ENCODE measurements around the gene IGLL1.
"Not testable (repeated sequence)": the region's sequence is repeated elsewhere in the genome, so short reads cannot be mapped to it uniquely, and the experiment has no call there.

The IGLL1 gene

DNA sequence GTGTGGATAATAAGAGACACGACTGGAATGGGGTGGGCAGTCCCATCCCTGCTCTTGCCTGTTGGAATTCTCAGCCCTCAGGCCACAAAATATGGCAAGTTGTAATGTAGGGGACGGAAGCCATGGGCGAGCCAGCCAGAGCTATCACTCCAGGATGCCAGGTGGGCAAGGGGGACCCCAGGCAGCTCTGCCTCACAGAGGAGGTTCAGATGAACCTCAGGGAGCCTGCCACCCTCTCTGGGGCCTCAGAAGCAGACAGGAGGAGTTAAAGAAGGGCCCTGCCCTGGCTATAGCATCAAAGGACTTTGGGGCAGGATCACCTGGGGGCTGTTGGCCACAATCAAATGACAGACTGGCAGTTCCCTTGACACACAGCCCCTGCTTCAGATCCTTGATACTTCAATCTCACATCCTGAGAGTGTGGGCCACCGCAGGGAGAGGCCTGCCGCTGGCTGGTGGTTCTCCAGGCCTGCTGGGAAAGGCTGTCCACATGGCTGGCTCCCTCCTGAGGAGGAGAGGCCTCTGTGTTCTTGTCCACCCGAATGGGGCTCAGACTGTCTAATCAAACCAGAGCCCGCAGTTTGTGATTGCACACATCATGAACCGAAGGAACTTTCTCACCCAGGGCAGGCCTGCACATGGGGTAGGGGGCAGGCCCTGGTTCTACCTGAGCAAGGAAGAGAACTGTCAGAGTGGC, 31.4 kb downstream of the IGLL1 start:
- TF ChIP-seq, protein P1, sequence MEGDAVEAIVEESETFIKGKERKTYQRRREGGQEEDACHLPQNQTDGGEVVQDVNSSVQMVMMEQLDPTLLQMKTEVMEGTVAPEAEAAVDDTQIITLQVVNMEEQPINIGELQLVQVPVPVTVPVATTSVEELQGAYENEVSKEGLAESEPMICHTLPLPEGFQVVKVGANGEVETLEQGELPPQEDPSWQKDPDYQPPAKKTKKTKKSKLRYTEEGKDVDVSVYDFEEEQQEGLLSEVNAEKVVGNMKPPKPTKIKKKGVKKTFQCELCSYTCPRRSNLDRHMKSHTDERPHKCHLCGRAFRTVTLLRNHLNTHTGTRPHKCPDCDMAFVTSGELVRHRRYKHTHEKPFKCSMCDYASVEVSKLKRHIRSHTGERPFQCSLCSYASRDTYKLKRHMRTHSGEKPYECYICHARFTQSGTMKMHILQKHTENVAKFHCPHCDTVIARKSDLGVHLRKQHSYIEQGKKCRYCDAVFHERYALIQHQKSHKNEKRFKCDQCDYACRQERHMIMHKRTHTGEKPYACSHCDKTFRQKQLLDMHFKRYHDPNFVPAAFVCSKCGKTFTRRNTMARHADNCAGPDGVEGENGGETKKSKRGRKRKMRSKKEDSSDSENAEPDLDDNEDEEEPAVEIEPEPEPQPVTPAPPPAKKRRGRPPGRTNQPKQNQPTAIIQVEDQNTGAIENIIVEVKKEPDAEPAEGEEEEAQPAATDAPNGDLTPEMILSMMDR (IDR thresholded peaks at IDR 0.05; ENCODE audit: extremely low read depth, insufficient read depth, missing control alignments) = no peak
- in situ Hi-C loops (cut with MboI; ENCODE audit: low pct_unique_long_range_greater_than_20kb, low sequenced_read_pairs, unreplicated experiment) = no loop called here
- no peak for DNase-seq (ENCODE audit: low spot score)

DNA sequence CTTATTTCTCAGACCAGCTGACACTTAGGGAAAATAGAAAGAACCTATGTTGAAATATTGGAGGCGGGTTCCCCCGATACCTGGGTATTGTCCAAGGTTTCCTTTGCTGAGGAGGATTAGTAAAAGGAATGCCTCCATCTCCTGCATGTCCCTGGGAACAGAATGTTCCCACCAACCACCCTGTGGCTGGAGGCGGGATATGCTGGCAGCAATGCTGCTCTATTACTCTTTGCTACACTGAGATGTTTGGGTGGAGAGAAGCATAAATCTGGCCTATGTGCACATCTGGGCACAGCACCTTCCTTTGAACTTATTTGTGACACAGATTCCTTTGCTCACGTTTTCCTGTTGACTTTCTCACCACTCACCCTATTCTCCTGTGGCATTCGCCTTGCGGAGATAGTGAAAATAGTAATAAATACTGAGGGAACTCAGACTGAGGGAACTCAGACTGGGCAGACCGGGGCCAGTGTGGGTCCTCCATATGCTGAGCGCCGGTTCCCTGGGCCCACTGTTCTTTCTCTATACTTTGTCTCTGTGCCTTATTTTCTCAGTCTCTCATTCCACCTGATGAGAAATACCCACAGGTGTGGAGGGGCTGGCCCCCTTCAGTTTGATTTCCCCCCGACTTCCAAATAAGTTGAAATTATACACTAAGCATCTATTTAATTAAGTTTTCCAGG, 32.1 kb downstream of the IGLL1 start:
- in situ Hi-C loops (cut with MboI; ENCODE audit: low pct_unique_long_range_greater_than_20kb, low sequenced_read_pairs, unreplicated experiment) = no loop called here
- TF ChIP-seq, protein P1 (IDR thresholded peaks at IDR 0.05; ENCODE audit: extremely low read depth, insufficient read depth, missing control alignments) = no peak
- DNase-seq (ENCODE audit: low spot score) = no peak

DNA sequence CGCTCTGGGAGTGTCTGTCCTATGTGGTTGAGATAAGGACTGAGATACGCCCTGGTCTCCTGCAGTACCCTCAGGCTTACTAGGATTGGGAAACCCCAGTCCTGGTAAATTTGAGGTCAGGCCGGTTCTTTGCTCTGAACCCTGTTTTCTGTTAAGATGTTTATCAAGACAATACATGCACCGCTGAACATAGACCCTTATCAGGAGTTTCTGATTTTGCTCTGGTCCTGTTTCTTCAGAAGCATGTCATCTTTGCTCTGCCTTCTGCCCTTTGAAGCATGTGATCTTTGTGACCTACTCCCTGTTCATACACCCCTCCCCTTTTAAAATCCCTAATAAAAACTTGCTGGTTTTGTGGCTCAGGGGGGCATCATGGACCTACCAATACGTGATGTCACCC, 32.7 kb downstream of the IGLL1 start:
- DNase-seq (ENCODE audit: low spot score); in situ Hi-C loops (cut with MboI; ENCODE audit: low pct_unique_long_range_greater_than_20kb, low sequenced_read_pairs, unreplicated experiment): not testable (repeated sequence)

DNA sequence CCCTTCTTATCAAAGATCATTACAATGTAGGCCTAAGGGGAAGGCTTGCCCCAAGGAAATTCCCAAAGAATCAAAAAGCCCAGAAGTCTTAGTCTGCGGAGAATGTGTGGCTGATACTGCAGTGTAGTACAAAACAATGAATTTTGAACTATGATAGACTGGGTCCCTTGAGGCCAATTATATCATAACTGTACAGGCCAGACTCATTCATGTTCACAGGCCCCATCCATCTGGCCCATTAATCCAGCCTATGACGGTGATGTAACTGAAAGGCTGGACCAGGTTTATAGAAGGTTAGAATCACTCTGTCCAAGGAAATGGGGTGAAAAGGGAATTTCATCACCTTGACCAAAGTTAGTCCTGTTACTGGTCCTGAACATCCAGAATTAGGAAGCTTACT, 35.2 kb downstream of the IGLL1 start:
- in situ Hi-C loops (cut with MboI; ENCODE audit: low pct_unique_long_range_greater_than_20kb, low sequenced_read_pairs, unreplicated experiment) = no loop called here
- no peak for DNase-seq (ENCODE audit: low spot score)
- TF ChIP-seq, protein P1 (IDR thresholded peaks at IDR 0.05; ENCODE audit: extremely low read depth, insufficient read depth, missing control alignments) = no peak

DNA sequence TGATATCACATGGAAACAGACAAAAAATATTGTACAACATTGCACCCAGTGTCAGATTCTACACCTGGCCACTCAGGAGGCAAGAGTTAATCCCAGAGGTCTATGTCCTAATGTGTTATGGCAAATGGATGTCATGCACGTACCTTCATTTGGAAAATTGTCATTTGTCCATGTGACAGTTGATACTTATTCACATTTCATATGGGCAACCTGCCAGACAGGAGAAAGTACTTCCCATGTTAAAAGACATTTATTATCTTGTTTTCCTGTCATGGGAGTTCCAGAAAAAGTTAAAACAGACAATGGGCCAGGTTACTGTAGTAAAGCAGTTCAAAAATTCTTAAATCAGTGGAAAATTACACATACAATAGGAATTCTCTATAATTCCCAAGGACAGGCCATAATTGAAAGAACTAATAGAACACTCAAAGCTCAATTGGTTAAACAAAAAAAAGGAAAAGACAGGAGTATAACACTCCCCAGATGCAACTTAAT, 36.5 kb downstream of the IGLL1 start:
- in situ Hi-C loops (cut with MboI; ENCODE audit: low pct_unique_long_range_greater_than_20kb, low sequenced_read_pairs, unreplicated experiment); DNase-seq (ENCODE audit: low spot score): not testable (repeated sequence)

DNA sequence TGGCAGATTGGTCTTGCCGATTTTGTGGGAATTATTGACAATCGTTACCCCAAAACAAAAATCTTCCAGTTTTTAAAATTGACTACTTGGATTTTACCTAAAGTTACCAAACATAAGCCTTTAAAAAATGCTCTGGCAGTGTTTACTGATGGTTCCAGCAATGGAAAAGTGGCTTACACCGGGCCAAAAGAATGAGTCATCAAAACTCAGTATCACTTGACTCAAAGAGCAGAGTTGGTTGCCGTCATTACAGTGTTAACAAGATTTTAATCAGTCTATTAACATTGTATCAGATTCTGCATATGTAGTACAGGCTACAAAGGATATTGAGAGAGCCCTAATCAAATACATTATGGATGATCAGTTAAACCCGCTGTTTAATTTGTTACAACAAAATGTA, 37.2 kb downstream of the IGLL1 start:
- DNase-seq (ENCODE audit: low spot score) = no peak

DNA sequence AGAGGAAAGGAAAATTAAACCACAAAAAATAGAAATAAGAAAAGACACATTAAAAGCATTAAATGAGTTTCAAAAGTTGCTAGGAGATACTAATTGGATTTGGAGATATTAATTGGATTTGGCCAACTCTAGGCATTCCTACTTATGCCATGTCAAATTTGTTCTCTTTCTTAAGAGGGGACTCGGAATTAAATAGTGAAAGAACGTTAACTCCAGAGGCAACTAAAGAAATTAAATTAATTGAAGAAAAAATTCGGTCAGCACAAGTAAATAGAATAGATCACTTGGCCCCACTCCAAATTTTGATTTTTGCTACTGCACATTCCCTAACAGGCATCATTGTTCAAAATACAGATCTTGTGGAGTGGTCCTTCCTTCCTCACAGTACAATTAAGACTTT, 37.7 kb downstream of the IGLL1 start:
- DNase-seq (ENCODE audit: low spot score); in situ Hi-C loops (cut with MboI; ENCODE audit: low pct_unique_long_range_greater_than_20kb, low sequenced_read_pairs, unreplicated experiment): not testable (repeated sequence)

More for the DNA sequence above, 37.2 kb downstream of the IGLL1 start:
- TF ChIP-seq, protein P1 (IDR thresholded peaks at IDR 0.05; ENCODE audit: extremely low read depth, insufficient read depth, missing control alignments) = no peak
- in situ Hi-C loops (cut with MboI; ENCODE audit: low pct_unique_long_range_greater_than_20kb, low sequenced_read_pairs, unreplicated experiment) = no loop called here

DNA sequence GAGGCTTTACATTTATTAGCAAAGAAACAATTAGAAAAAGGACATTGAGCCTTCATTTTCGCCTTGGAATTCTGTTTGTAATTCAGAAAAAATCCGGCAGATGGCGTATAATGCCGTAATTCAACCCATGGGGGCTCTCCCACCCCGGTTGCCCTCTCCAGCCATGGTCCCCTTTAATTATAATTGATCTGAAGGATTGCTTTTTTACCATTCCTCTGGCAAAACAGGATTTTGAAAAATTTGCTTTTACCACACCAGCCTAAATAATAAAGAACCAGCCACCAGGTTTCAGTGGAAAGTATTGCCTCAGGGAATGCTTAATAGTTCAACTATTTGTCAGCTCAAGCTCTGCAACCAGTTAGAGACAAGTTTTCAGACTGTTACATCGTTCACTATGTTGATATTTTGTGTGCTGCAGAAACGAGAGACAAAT, 38.2 kb downstream of the IGLL1 start:
- in situ Hi-C loops (cut with MboI; ENCODE audit: low pct_unique_long_range_greater_than_20kb, low sequenced_read_pairs, unreplicated experiment); DNase-seq (ENCODE audit: low spot score): not testable (repeated sequence)
- TF ChIP-seq, protein P1 (IDR thresholded peaks at IDR 0.05; ENCODE audit: extremely low read depth, insufficient read depth, missing control alignments) = peak; percentile 51

DNA sequence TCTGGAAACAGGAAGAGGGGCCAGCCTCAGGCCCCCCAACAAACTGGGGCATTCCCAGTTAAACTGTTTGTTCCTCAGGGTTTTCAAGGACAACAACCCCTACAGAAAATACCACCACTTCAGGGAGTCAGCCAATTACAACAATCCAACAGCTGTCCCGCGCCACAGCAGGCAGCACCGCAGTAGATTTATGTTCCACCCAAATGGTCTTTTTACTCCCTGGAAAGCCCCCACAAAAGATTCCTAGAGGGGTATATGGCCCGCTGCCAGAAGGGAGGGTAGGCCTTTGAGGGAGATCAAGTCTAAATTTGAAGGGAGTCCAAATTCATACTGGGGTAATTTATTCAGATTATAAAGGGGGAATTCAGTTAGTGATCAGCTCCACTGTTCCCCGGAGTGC, 39.3 kb downstream of the IGLL1 start:
- in situ Hi-C loops (cut with MboI; ENCODE audit: low pct_unique_long_range_greater_than_20kb, low sequenced_read_pairs, unreplicated experiment); DNase-seq (ENCODE audit: low spot score): not testable (repeated sequence)

DNA sequence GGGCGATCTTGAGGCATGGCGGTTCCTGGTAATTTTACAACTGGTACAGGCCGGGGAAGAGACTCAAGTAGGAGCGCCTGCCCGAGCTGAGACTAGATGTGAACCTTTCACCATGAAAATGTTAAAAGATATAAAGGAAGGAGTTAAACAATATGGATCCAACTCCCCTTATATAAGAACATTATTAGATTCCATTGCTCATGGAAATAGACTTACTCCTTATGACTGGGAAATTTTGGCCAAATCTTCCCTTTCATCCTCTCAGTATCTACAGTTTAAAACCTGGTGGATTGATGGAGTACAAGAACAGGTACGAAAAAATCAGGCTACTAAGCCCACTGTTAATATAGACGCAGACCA, 40.3 kb downstream of the IGLL1 start:
- DNase-seq (ENCODE audit: low spot score); in situ Hi-C loops (cut with MboI; ENCODE audit: low pct_unique_long_range_greater_than_20kb, low sequenced_read_pairs, unreplicated experiment): not testable (repeated sequence)
